Mesendoderm (in vitro differentiated cells): ENCODE results near the gene OR2J3. TPM values are rescaled to one million over a fixed set of nuclear protein-coding genes. Genes with fewer than 3 reads are reported as not detected.
A peak's percentile ranks its signal among the peaks of the same experiment; 100 is the strongest.

Source experiments
- DNase-seq: peaks from one replicate; pipeline ENCODE4 v3.0.0; 2013
- H2AK5ac ChIP-seq: 2 replicates; pipeline ENCODE4 v1.6.1; 2013; ENCODE audit warnings: low read length, inconsistent platforms
- H2BK120ac ChIP-seq: 2 replicates; pipeline ENCODE4 v1.6.1; 2013; ENCODE audit warnings: low read depth, mild to moderate bottlenecking, low read length, moderate library complexity, mixed read lengths
- H2BK15ac ChIP-seq: replicated peaks from 2 replicates; pipeline ENCODE4 v1.6.1; 2013; ENCODE audit warnings: low read depth, mild to moderate bottlenecking, moderate library complexity
- H2BK5ac ChIP-seq: 2 replicates; pipeline ENCODE4 v1.6.1; 2013; ENCODE audit warnings: low read length, inconsistent platforms
- H3K18ac ChIP-seq: 2 replicates; pipeline ENCODE4 v1.6.1; 2013; ENCODE audit warnings: mild to moderate bottlenecking, low read length, mixed read lengths
- H3K23ac ChIP-seq: one replicate; pipeline ENCODE4 v1.6.1; 2013; ENCODE audit warnings: low read length
- H3K27ac ChIP-seq: 2 replicates; pipeline ENCODE4 v1.5.1; 2013; ENCODE audit warnings: low read depth, mild to moderate bottlenecking, inconsistent platforms, low read length, moderate library complexity
- H3K27me3 ChIP-seq: 2 replicates; pipeline ENCODE4 v1.6.1; 2013; ENCODE audit warnings: low read length, control low read depth, mild to moderate bottlenecking, inconsistent platforms; ENCODE audit not compliant: insufficient read depth, poor library complexity
- H3K36me3 ChIP-seq: 2 replicates; pipeline ENCODE4 v1.6.1; 2013; ENCODE audit warnings: low read length, inconsistent platforms; ENCODE audit not compliant: control insufficient read depth, insufficient read depth
- H3K4ac ChIP-seq: one replicate; pipeline ENCODE4 v1.6.1; 2013; ENCODE audit warnings: low read depth, mild to moderate bottlenecking, low read length, moderate library complexity
- H3K4me1 ChIP-seq: 2 replicates; pipeline ENCODE4 v1.6.1; 2013; ENCODE audit warnings: low read depth, low read length, inconsistent platforms; ENCODE audit not compliant: control insufficient read depth
- H3K4me2 ChIP-seq: 2 replicates; pipeline ENCODE4 v1.6.1; 2013; ENCODE audit warnings: low read length
- H3K4me3 ChIP-seq: 2 replicates; pipeline ENCODE4 v1.5.1; 2013; ENCODE audit warnings: mild to moderate bottlenecking, low read length
- H3K56ac ChIP-seq: one replicate; pipeline ENCODE4 v1.6.1; 2013; ENCODE audit warnings: low read length
- H3K79me1 ChIP-seq: 2 replicates; pipeline ENCODE4 v1.6.1; 2013; ENCODE audit warnings: low read length, inconsistent platforms
- H3K79me2 ChIP-seq: 2 replicates; pipeline ENCODE4 v1.6.1; 2013; ENCODE audit warnings: mild to moderate bottlenecking, low read length; ENCODE audit not compliant: control insufficient read depth, insufficient read depth
- H3K9ac ChIP-seq: 2 replicates; pipeline ENCODE4 v1.6.1; 2013; ENCODE audit warnings: low read length, inconsistent platforms
- H4K5ac ChIP-seq: one replicate; pipeline ENCODE4 v1.6.1; 2013; ENCODE audit warnings: low read length
- H4K8ac ChIP-seq: one replicate; pipeline ENCODE4 v1.6.1; 2013; ENCODE audit warnings: low read depth, mild to moderate bottlenecking, control low read depth, low read length, moderate library complexity
- WGBS: extraction: QIAGEN DNeasy Blood & Tissue Kit; methylation state at CpG from one replicate; pipeline ENCODE4 v1.1.7; 2013; ENCODE audit warnings: low lambda C conversion rate, missing lambda C conversion rate; ENCODE audit not compliant: insufficient coverage; ENCODE audit errors: extremely low coverage; 5-methylcytosine and 5-hydroxymethylcytosine counted together
- polyA plus RNA-seq, 2 experiments: library from polyadenylated mRNA; stranded (reverse); fragments of 200-250 nt; gene quantifications; one replicate each; pipeline ENCODE4 v1.2.3, GENCODE V29; 2013

The OR2J3 gene
- polyA plus RNA-seq (2013, experiment 1 of 2): not detected
- polyA plus RNA-seq (2013, experiment 2 of 2): not detected

- Histone ChIP-seq H4K8ac (no peak within 1 kb of the TSS), H4K5ac (no peak within 1 kb of the TSS), H3K23ac (no peak within 1 kb of the TSS), H3K27ac (no peak within 1 kb of the TSS), H3K27me3 (no peaks in the 10 kb centered on the region), H3K18ac (no peak within 1 kb of the TSS), H2BK120ac (no peak within 1 kb of the TSS), H3K4me2 (no peak within 1 kb of the TSS), H2BK15ac (no peak within 1 kb of the TSS), H2BK5ac (no peak within 1 kb of the TSS), H3K4ac (no peak within 1 kb of the TSS), H3K9ac (no peak within 1 kb of the TSS), H3K79me2 (no peaks in the 10 kb centered on the region), H3K4me1 (no peaks in the 10 kb centered on the region), H3K79me1 (no peaks in the 10 kb centered on the region), H3K4me3 (no peak within 1 kb of the TSS), H3K36me3 (no peaks in the 10 kb centered on the region), H3K56ac (no peak within 1 kb of the TSS), H2AK5ac (no peak within 1 kb of the TSS)
- DNase-seq: no peak
- WGBS: no CpG with 5 or more reads among the region's 1 CpG
Observed at GRCh38 chr6:29107758-29108157, at the start of gene OR2J3. Gene OR2J3 (plus strand): TSS chr6:29108058. CDS start chr6:29111891, 3,833 bp downstream.

DNA sequence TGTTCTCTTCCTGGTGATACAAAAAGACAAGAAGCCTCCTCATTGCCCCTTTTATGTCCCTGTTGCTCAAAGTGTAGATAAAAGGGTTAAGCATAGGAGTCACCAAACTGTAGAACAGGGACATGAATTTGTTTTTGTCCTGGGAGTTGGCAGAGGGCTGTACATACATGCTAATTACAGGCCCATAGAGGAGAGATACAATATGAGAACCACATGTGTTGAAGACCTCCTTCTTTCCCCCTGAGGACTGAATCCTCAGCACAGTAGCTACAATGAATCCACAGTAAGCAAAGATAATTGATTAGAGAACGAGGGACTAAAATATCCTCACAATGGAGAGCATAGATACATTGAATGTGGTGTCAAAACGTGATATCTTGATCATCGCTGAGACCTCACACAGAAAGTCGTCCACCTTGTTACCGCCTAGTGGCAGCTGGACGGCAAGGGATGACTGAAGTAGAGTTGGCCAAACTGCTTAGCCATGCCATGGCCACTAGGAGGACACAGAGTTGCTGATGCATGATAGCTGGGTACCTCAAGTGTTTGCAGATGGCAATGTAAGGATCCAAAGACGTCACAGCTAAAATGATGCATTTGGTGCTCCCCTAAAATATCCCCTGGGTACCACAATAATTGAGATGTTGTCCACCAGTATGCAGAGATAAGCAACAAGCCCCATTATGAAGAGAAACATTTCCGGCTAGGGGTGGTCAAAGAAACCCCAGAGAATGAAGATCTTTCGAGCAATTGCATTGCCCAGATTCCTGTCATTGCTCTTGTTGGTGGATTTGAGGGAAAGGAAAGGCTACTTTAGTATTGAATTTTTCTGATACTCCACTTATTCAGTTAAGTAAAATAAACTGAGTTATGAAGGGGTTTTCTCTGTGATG, 35.8 kb upstream of the OR2J3 start:
- H3K79me2 ChIP-seq: no peaks in the 10 kb centered on the region
- no peak overlapping the region for H2BK120ac ChIP-seq
- H3K4me2 ChIP-seq: no peak overlapping the region
- no peak overlapping the region for H2AK5ac ChIP-seq
- H2BK15ac ChIP-seq: no peak overlapping the region
- no peak overlapping the region for H3K4me3 ChIP-seq
- no peak overlapping the region for H3K4ac ChIP-seq
- H3K27me3 ChIP-seq: no peaks in the 10 kb centered on the region
- H3K36me3 ChIP-seq: no peaks in the 10 kb centered on the region
- no peaks in the 10 kb centered on the region for H3K79me1 ChIP-seq
- DNase-seq: peak; percentile 82
- H3K27ac ChIP-seq: no peak overlapping the region
- no peak overlapping the region for H4K8ac ChIP-seq
- no peak overlapping the region for H4K5ac ChIP-seq
- no peak overlapping the region for H3K18ac ChIP-seq
- H3K9ac ChIP-seq: no peak overlapping the region
- H3K4me1 ChIP-seq: no peaks in the 10 kb centered on the region
- H3K23ac ChIP-seq: no peak overlapping the region
- H2BK5ac ChIP-seq: no peak overlapping the region
- no peak overlapping the region for H3K56ac ChIP-seq
- no CpG with 5 or more reads among the region's 9 CpGs for WGBS

- Histone ChIP-seq H3K18ac (no peak overlapping the region), H3K27ac (no peak overlapping the region), H4K8ac (no peak overlapping the region), H3K79me1 (no peaks in the 10 kb centered on the region), H2BK15ac (no peak overlapping the region), H3K4me3 (no peak overlapping the region), H3K27me3 (no peaks in the 10 kb centered on the region), H2BK120ac (no peak overlapping the region), H3K4me2 (no peak overlapping the region), H3K36me3 (no peaks in the 10 kb centered on the region), H3K56ac (no peak overlapping the region), H2AK5ac (no peak overlapping the region), H3K9ac (no peak overlapping the region), H4K5ac (no peak overlapping the region), H2BK5ac (no peak overlapping the region), H3K79me2 (no peaks in the 10 kb centered on the region), H3K23ac (no peak overlapping the region), H3K4me1 (no peaks in the 10 kb centered on the region), H3K4ac (no peak overlapping the region)
- no CpG with 5 or more reads among the region's 1 CpG for WGBS
- no peak for DNase-seq
Observed at GRCh38 chr6:29079203-29079602, 28.7 kb upstream of the OR2J3 start.

DNA sequence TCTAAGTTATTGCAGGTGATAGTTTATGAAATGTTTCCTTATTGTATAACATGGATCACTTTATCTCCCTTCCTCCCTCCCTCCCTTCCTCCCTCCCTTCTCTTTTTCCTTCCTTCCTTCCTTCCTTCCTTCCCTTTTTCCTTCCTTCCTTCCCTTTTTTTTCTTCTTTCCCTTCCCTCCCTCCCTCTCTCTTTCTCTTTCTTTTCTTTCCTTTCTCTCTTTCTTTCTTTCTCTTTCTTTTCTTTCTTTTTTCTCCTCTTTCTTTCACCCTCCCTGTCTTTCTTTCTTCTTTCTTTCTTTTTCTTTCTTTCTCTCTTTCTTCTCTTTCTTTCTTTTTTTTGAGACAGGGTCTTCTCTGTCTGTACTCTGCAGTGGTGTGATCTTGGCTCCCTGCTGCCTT, 26.5 kb upstream of the OR2J3 start:
- H3K4me1 ChIP-seq: no peaks in the 10 kb centered on the region
- no peak overlapping the region for H3K27ac ChIP-seq
- no peak overlapping the region for H3K56ac ChIP-seq
- no peak overlapping the region for H3K18ac ChIP-seq
- H3K79me2 ChIP-seq: no peaks in the 10 kb centered on the region
- no peak overlapping the region for H3K9ac ChIP-seq
- no peak overlapping the region for H4K8ac ChIP-seq
- H4K5ac ChIP-seq: no peak overlapping the region
- H3K79me1 ChIP-seq: no peaks in the 10 kb centered on the region
- no peaks in the 10 kb centered on the region for H3K27me3 ChIP-seq
- H3K23ac ChIP-seq: no peak overlapping the region
- H2BK120ac ChIP-seq: no peak overlapping the region
- no peaks in the 10 kb centered on the region for H3K36me3 ChIP-seq
- H3K4me2 ChIP-seq: no peak overlapping the region
- H2BK5ac ChIP-seq: no peak overlapping the region
- no peak overlapping the region for H2AK5ac ChIP-seq
- no peak overlapping the region for H2BK15ac ChIP-seq
- no peak for DNase-seq
- no peak overlapping the region for H3K4me3 ChIP-seq
- no peak overlapping the region for H3K4ac ChIP-seq

GRCh38 chr6:29082457-29082856, 25.4 kb upstream of the OR2J3 start:
- H3K4me1 ChIP-seq: no peaks in the 10 kb centered on the region
- WGBS: no CpG with 5 or more reads among the region's 15 CpGs

DNA sequence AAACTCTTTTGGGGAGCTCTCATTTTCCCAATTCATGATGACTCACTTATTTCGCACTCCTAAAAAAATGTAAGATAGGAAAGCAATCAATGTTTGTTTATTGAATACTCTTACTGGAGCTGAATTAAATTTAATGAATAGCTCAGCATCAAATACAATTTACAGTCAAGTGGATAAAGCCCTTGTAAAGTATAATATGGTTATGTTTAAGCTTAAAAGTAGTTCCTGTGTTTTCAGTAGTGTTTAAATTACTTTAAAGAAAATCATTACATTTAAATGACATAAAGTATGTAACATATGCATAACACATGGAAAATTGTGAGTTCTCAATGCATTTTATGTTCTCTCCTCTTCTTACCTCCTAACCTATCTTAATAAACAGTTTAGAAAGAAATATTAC, 20.6 kb upstream of the OR2J3 start, which contains the start of gene OR2B3:
Gene OR2B3, minus strand, starts transcription at position 101 of the 400 bp plus-strand sequence. Its CDS starts 65 bp downstream, at position 36.
- Histone ChIP-seq H3K79me2 (no peaks in the 10 kb centered on the region), H2BK120ac (no peak within 1 kb of the TSS), H2AK5ac (no peak within 1 kb of the TSS), H3K4me3 (no peak within 1 kb of the TSS), H3K4me2 (no peak within 1 kb of the TSS), H2BK15ac (no peak within 1 kb of the TSS), H3K79me1 (no peaks in the 10 kb centered on the region), H3K4ac (no peak within 1 kb of the TSS), H3K56ac (no peak within 1 kb of the TSS), H3K23ac (no peak within 1 kb of the TSS), H4K8ac (no peak within 1 kb of the TSS), H3K9ac (no peak within 1 kb of the TSS), H3K27me3 (no peaks in the 10 kb centered on the region), H3K4me1 (no peaks in the 10 kb centered on the region), H2BK5ac (no peak within 1 kb of the TSS), H3K18ac (no peak within 1 kb of the TSS), H3K27ac (no peak within 1 kb of the TSS), H4K5ac (no peak within 1 kb of the TSS), H3K36me3 (no peaks in the 10 kb centered on the region)
- no peak for DNase-seq
- WGBS: no CpG with 5 or more reads among the region's 1 CpG

More at GRCh38 chr6:29082457-29082856, 25.4 kb upstream of the OR2J3 start:
- H3K4me3 ChIP-seq: no peak overlapping the region
- no peak overlapping the region for H2BK120ac ChIP-seq
- H3K36me3 ChIP-seq: no peaks in the 10 kb centered on the region
- no peak for DNase-seq
- no peak overlapping the region for H3K18ac ChIP-seq
- no peak overlapping the region for H3K9ac ChIP-seq
- no peak overlapping the region for H2AK5ac ChIP-seq
- H4K8ac ChIP-seq: no peak overlapping the region
- no peak overlapping the region for H3K56ac ChIP-seq
- no peak overlapping the region for H2BK5ac ChIP-seq
- no peaks in the 10 kb centered on the region for H3K79me1 ChIP-seq
- H3K4ac ChIP-seq: no peak overlapping the region
- H3K23ac ChIP-seq: no peak overlapping the region
- no peaks in the 10 kb centered on the region for H3K27me3 ChIP-seq
- H3K4me2 ChIP-seq: no peak overlapping the region
- no peak overlapping the region for H3K27ac ChIP-seq
- H3K79me2 ChIP-seq: no peaks in the 10 kb centered on the region
- H4K5ac ChIP-seq: no peak overlapping the region
- no peak overlapping the region for H2BK15ac ChIP-seq
